GM18951 (cell line): ENCODE results near the gene EIF5A.

Source experiments
- POLR2A ChIP-seq: IDR thresholded peaks from 4 replicates; pipeline ENCODE4 v1.6.1; 2011; ENCODE audit warnings: mild to moderate bottlenecking; ENCODE audit not compliant: insufficient read length, insufficient read depth; ENCODE audit errors: extremely low read depth
- in situ Hi-C: fragments of 300-500 bp; cut with MboI; formaldehyde crosslinking; loops from one replicate; pipeline ENCODE4 v1.12.0; 2022; ENCODE audit warnings: low sequenced_read_pairs, mixed read lengths, inconsistent platforms; ENCODE audit not compliant: unreplicated experiment

Gene EIF5A

DNA sequence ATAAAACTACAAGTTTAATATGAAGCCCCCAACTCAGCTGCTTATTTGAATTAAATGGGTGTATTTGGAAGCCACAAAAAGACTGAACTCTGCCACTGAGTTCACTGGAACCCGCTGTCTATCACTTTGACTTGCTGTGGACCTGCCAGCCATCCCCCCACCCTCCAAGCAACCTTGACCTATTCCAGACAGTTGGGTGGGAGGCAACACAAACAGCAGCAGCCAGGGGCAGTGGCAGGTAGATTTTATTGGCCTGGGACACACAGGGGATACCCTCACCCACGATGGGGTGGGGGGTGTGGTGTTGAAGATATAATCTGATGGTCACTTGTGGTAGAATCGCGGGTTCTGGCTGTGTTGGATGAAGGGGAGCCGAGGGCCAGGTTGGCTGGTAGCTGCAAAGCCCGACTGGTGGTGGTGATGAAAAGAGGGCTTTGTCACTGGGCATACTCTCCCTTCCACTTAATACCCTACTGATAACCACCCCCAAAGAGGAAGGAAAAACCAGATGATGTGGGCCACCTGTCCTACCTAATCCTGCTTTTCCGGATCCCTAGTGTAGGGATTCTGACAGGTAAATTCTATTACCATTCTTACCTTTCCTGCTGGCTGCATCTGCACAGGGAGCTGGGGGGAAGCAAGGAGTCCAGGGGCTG is 5.1 kb downstream of the EIF5A start:
- TF ChIP-seq POLR2A: no peak
- in situ Hi-C loops: no loop called here

DNA sequence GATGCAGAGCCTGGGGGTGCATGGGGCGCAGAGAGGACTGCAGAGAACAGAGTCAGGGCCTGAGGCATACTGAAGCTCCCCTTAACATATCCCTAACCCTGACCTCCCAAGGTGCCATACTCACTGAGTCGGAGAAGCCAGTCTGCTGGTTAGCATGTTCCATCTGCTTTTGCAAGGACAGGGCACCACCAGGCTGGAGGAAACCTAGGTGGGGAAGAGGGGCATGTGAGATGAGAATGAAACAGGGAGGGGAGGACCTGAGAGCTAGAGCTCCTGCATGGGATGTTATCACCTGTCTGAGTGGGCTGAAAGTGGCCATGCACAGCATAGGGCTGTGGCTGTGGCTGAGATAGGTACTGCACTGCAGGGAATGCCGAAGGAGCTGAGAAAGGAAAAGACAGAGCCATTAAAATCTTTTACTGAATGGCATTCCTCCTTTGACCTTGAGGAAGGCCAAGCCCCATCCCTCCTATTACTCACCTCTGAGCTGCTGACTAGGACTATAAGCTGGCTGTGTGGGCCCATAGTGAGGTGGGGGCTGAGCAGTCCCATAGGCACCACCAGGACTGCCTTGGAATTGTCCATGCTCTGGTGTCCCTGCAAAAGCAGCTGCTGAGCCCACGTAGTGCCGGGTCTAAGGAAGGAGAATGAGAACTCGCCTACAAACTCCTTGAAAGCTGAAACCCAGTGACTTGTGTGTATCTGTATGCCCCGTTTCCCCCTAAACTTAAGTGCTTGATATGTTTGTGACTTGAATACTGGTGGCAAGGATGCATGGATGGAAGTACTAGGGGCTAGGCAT is 5.9 kb downstream of the EIF5A start:
- TF ChIP-seq POLR2A: peak; percentile 42
- in situ Hi-C loops: no loop called here

DNA sequence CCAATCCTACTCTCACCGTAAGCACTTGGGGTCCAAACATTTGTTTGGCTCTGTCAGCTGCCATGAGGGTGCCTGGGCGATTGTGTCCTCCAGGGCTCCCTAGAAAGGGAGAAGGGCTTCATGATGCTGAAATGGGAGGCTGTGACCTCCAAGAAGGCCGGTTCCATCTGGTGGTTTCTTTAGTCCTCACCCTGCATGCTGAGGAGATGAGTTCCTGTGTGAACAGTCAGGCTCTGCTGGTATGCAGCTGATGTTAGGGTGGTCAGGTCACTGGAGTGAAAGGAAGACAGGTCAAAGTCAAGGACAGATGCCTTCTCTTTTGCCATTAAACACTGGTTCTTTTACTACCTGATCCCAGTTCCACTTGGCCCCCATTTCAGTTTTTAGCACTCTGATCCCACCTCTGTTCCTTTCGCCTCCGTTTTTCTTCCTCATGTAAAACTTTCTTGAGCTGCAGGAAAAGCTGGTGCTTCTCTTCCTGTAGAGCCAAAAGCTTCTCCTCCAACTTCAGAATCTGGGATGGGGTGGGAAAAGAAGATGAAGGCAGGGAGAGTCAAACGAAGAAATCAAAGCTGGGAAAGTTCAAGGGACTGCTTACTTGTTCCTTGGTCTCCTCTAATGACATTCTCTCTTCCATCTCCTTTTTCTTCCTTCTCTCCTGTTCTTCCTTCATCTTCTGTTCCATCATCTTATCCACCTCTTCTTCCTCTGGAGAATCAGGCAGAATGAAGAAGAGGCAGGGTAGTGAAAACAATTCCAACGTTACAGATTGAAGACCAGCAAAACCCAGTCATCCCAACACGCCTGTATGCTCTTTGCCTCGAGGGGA is 6.7 kb downstream of the EIF5A start:
- in situ Hi-C loops: no loop called here
- TF ChIP-seq POLR2A: peak; percentile 19

DNA sequence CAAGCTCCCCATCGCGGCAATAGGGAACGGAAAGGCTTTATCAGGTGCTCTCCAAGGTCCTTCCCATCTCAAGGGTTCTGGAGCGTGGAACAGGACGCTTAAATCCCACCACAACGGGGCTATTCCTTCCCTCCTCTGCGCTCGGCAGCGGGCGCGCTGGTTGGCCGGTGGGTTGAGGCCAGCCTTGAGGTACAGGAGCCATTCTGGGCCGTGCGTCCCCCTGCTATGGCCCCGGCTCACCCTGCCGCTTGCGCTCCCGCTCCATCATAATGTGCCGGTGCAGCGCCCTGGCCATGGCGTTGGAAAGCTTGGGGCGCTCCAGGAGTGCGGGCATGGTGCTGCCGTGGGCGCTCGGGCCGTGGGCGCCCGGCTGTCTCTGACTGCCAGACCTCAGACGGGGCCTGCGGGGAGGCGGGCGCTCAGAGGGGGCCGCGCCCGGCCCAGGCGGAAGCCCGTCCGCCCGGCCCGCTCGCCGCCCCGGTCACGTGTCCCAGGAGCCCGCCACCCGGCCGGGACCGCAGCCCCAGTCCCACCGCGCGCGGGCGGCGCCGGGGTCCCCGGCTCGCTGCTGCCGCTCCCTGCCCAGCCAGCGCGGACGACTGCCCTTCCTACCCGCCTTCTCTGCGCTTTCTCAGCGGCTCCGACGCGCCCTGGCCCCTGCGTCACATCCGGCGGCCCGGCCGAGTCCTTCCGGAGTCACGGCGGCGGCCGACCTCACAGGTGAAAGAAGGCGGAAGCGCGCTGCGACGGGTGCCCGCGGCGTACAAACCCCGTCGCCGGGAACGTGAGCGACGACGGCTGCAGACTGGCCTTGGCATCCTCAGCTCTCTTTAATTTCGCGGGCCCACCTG is 7.5 kb downstream of the EIF5A start, which contains the start of gene GPS2:
Gene GPS2, minus strand, starts transcription at position 642 of the 851 bp plus-strand sequence. Its CDS starts 308 bp downstream, at position 334.
- in situ Hi-C loops: no loop called here
- peak; percentile 83 for TF ChIP-seq POLR2A

DNA sequence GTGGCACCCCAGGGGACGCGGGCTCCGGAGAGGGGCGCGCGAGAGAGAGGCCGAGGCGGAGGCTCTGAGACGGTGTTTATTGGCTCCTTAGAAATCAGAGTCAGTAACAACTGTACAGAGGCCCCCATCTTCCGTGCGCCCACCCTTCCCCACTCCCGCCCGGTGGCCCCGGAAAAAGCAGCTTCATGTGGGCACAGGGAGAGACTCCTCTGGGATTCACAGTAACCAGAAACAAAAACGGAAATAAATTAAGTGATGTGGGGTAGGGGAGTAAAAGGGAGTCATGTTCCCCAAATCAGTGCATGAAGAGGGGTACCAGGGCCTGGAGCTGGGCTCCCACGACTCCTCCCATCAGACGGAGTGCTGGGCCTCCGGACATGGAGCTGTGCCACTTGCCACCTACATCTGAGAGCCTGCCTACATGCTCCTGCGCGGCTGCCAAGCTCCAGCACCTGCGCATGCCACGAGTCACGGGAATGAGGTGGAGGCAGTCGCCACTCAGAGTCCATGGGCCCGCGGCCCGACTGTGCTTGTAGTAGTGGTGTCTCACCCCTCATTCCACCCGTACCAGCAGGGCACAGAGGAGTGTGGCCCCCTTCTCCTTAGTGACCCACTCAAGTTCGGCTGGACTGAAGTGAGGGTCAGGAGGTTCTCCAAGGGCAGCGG is 8.3 kb downstream of the EIF5A start:
- TF ChIP-seq POLR2A: no peak
- in situ Hi-C loops: no loop called here

DNA sequence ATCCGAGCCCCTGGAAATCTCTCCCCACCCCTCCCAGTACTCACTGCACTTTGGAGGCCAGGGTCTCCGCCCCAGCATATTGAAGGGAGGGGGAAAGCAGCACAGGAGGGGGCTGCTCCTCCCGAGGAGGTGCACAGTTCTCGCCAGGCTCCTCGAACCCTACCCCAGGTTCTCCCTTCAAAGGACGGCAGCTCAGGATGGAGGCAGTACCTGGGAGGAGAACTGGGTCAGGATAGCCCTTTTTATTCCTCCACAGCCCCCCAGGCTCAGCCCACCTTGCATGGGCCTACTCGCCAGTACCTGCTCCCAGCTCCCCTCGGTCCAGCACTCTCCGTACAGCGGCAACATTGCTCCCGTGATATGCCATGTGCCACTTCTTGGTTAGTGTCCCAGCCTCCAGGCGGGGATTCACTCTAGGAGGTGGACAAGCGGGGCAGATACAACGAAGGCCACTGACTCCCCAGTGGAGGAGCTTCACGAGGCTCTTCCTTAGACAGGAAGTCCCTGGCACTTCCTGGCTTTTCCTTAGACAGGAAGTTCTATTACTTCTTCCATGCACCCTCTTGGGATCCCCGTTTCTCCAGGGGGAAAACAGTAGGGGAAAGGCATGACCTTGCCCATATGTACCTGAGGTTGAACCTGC is 9.9 kb downstream of the EIF5A start:
- no peak for TF ChIP-seq POLR2A
- in situ Hi-C loops: no loop called here

DNA sequence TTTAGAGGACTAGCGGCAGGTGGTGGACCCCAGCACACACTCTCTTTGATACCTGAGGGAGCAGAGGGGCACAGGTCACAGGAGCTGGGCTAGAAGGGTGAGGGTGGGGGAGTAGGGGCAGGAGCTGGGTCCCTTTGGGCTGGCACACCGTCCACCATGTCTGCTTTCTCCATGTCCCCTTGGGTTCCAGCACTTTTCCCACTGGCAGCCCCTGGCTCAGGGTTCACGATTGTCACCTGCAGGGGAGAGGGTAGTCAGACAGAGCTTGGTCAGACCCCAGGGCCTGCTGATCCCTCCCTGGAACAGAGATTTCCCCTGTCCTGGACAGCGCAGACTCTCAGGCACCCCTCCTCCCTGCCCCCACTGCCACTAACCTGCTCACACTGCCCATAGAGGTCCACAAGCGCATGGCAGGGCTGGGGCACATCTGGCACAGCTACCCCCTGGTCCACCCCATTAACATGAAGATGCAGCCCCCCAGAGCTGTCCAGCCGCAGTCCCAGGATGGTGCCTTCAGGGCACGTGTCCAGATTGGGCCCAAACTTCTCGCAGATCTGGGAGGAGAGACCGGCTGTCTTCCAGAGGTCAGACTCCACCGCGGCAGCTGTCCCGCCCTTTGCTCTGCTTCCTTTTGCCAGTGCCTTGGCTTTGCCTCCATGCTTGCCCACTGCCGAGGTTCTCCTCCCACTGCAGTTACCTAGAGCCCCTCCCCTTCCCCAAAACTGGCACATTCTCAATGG is 10.9 kb downstream of the EIF5A start:
- TF ChIP-seq POLR2A: no peak
- in situ Hi-C loops: no loop called here

DNA sequence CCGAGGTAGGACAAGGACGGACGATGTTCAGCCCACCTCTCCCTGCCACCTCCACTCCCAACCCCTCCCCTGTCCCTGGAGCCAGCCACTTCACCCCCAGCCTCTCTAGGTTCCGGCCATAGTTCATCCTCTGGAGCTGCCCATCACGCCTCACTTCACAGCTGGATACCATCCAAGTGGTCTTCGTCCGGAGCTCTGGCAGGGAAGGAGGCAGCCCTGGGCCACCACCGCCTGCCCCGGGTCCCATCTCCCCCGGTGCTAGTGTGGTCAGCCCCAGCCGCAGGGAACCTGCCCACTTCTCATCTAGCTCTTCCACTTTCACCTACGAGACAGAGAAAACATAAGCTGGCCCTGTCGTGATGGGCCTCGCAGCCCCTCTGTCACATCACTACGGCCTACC is 14.0 kb downstream of the EIF5A start:
- TF ChIP-seq POLR2A: no peak
- in situ Hi-C loops: no loop called here

DNA sequence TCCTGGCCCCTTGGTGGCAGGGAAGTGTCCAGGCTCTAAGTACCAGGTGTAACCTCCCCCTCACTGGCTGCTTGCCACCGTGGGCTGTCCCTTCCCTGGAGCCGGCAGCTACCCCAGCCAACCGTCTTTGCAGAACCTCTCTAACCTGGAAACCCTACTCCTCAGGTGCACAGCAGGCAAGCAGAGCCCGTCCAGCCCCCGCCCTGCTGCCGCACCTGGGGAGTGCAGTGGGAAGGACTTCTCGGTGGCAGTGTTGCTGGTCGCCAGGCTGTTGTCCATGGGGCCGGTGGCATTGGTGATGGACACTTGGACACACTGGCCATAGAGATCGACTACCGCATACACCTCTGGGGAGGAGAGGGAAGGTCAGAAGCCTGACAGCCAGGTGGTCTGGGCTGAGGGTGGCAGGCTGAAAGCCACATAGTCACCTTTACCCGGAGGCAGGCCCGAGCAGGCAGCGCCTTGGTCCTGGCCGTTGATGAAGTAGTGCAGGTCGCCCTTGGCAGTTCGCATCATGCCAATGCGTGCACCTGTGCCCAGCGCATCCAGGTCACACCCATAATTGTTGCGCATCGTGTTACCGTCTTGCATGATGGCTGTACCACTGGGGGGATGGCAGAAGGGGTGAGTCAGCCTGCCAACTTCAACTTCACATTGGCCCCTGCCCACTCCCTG is 15.2 kb downstream of the EIF5A start:
- no peak for TF ChIP-seq POLR2A
- in situ Hi-C loops: no loop called here

DNA sequence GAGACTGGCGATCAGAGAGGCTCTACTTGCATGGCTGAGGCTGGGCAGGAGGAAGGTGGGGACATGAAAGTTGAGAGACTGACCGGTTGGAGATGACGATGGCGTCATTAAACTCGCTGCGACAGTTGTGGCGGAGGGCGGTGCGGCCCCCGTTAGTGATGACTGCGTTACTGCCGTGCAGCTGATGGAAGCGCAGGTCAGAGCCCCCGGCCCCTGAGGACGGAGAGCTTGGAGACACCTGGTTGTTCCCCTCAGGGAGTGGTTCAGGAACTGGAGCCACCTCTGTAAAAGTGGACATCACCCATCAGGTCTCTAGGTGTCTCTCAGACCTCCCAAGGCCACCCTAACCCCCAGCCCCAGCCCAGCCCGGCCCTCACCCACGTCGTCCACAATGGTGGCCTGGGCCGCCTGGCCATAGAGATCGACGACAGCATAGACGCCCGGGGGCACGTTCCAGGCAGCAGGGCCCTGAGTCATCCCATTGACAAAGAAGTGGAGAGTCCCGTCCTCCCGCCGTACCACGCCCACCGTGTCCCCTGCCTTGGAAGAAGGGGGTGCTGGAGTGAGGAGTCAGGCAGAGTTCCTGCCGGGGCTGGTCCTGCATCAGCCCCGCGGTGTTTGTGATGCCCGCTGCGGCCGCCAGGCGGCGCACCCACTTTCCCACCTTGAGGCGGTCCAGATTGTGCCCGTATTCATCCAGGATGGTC is 16.5 kb downstream of the EIF5A start:
- in situ Hi-C loops: no loop called here
- no peak for TF ChIP-seq POLR2A

DNA sequence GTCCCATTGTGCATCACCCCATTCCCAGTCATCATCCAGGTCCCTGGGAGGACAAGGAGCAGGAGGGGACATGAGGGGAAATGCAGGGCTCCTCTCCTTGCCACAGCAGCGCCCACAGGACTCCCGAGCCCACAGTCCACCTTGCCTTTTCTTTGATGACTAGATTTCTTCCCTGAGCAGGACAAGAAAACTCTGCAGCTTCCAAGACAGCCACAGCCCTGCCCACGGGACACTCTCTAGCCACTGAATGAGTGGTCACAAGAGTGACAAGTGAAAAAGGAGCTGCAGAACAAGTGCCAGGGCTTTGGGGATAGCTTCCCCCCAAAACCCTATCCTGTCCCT is 17.0 kb downstream of the EIF5A start:
- in situ Hi-C loops: no loop called here
- TF ChIP-seq POLR2A: no peak
